ENCODE results near the gene ABHD17C.

ABHD17C gene

GRCh38 chr15:80798911-80799310 is 103.8 kb downstream of the ABHD17C start:
- H3K9me3 ChIP-seq = no peaks in the 10 kb centered on the region
- no peak for TF ChIP-seq CTCF (IDR thresholded peaks at IDR 0.05)
- no peak overlapping the region for H3K4me3 ChIP-seq (ENCODE audit: low read depth in 1 of 2, low read length in 1 of 2)
- H3K36me3 ChIP-seq = no peaks in the 10 kb centered on the region
- peaks cover 17% of the 10 kb centered on the region for H3K27me3 ChIP-seq
- no peaks in the 10 kb centered on the region for H3K4me1 ChIP-seq (ENCODE audit: control insufficient read depth in 1 of 2, insufficient read depth in 1 of 2, low read depth in 1 of 2, low read length in 1 of 2)
- no peak overlapping the region for H3K27ac ChIP-seq

GRCh38 chr15:80800067-80800466 is 105.0 kb downstream of the ABHD17C start:
- H3K36me3 ChIP-seq = no peaks in the 10 kb centered on the region
- no peak overlapping the region for H3K4me3 ChIP-seq (ENCODE audit: low read depth in 1 of 2, low read length in 1 of 2)
- no peak overlapping the region for H3K27ac ChIP-seq
- no peaks in the 10 kb centered on the region for H3K9me3 ChIP-seq
- no peak for TF ChIP-seq CTCF (IDR thresholded peaks at IDR 0.05)
- peaks cover 9% of the 10 kb centered on the region for H3K27me3 ChIP-seq
- no peaks in the 10 kb centered on the region for H3K4me1 ChIP-seq (ENCODE audit: control insufficient read depth in 1 of 2, insufficient read depth in 1 of 2, low read depth in 1 of 2, low read length in 1 of 2)

- Histone ChIP-seq H3K36me3 (no peaks in the 10 kb centered on the region), H3K4me1 (ENCODE audit: control insufficient read depth in 1 of 2, insufficient read depth in 1 of 2, low read depth in 1 of 2, low read length in 1 of 2) (no peaks in the 10 kb centered on the region), H3K27me3 (peaks cover 12% of the 10 kb centered on the region), H3K27ac (no peak overlapping the region), H3K4me3 (ENCODE audit: low read depth in 1 of 2, low read length in 1 of 2) (no peak overlapping the region), H3K9me3 (no peaks in the 10 kb centered on the region)
- no peak for TF ChIP-seq CTCF (IDR thresholded peaks at IDR 0.05)
Observed at GRCh38 chr15:80801891-80802680, 107.0 kb downstream of the ABHD17C start.

GRCh38 chr15:80803580-80804525 is 108.7 kb downstream of the ABHD17C start:
- Histone ChIP-seq H3K4me3 (ENCODE audit: low read depth in 1 of 2, low read length in 1 of 2) (no peak overlapping the region), H3K4me1 (ENCODE audit: control insufficient read depth in 1 of 2, insufficient read depth in 1 of 2, low read depth in 1 of 2, low read length in 1 of 2) (no peaks in the 10 kb centered on the region), H3K36me3 (no peaks in the 10 kb centered on the region), H3K27ac (no peak overlapping the region), H3K27me3 (peaks cover 12% of the 10 kb centered on the region), H3K9me3 (no peaks in the 10 kb centered on the region)
- TF ChIP-seq CTCF (IDR thresholded peaks at IDR 0.05) = no peak

- H3K27ac ChIP-seq = no peak overlapping the region
- no peak overlapping the region for H3K4me3 ChIP-seq (ENCODE audit: low read depth in 1 of 2, low read length in 1 of 2)
- no peaks in the 10 kb centered on the region for H3K4me1 ChIP-seq (ENCODE audit: control insufficient read depth in 1 of 2, insufficient read depth in 1 of 2, low read depth in 1 of 2, low read length in 1 of 2)
- H3K36me3 ChIP-seq = no peaks in the 10 kb centered on the region
- no peak for TF ChIP-seq CTCF (IDR thresholded peaks at IDR 0.05)
- no peaks in the 10 kb centered on the region for H3K9me3 ChIP-seq
- peaks cover 17% of the 10 kb centered on the region for H3K27me3 ChIP-seq
Observed at GRCh38 chr15:80804970-80805495, 109.9 kb downstream of the ABHD17C start.

Measured in neutrophil (primary cell).